Activated CD4-positive, alpha-beta T cell treated with anti-CD3 and anti-CD28 coated beads for 48 hours (primary cell): ENCODE results near the gene SPAG6.

Experiments used
- DNase-seq: peaks from one replicate; pipeline ENCODE4 v3.0.0-alpha.2; 2020

Gene SPAG6

GRCh38 chr10:22437620-22438588 is 92.6 kb downstream of the SPAG6 start:
- DNase-seq, result peak; percentile 45

GRCh38 chr10:22438711-22439110 is 93.4 kb downstream of the SPAG6 start:
- DNase-seq, result no peak

DNA sequence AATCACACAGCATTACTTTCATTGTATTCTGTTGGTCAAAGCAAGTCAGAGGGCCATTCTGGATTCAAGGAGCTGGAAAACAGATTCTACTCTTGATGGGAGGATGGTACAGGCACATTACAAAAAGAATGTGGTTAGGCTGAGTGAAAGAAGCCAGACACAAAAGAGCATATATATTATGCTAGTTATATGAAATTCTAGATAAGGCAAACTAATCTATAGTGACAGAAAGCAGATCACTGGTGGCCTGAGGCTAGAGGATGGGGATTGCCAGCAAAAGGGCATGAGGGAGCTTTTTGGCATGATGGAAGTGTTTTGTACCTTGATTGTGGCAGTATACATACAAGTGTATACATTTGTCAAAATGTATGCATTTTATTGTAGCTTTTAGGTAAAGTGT is 96.8 kb downstream of the SPAG6 start:
- no peak for DNase-seq

- no peak for DNase-seq
Measured at GRCh38 chr10:22442468-22442867, 97.2 kb downstream of the SPAG6 start.

DNA sequence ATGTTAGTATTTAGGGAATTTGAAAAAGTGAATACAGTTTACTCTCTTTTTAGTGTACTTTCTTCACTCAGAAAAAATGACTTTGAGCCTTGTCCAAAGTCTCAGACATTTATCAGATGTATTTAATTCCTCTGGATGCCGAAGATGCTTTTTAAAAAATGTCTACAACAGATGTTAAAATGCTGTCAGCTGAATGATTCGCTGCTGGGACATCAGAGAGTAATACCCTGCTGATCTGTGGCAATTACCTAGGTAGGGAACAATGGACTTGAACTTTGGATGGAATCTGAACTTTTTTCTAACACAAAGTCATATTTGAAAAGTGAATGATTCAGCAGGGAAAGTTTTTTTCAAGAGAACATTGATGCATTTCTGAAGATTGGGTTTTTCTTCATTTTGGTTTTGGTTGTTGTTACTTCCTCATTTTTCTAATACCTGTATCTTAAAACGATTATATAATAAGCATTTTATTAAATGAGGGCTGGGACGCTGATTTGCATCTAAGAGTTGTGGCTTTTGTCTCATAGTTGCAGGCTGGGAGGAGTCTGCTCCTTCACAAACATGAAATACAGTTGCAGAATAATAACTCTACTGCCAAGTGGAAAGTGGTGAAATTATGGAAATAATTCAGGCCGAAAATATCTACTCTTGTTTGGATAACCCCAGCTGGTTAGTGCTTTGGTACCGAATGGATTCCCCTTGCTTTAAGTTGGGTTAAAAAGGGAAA is 98.0 kb downstream of the SPAG6 start:
- no peak for DNase-seq

- no peak for DNase-seq
Measured at GRCh38 chr10:22444219-22444788, 99.0 kb downstream of the SPAG6 start.

- DNase-seq, result no peak
Measured at GRCh38 chr10:22445495-22445894, 100.2 kb downstream of the SPAG6 start.

DNA sequence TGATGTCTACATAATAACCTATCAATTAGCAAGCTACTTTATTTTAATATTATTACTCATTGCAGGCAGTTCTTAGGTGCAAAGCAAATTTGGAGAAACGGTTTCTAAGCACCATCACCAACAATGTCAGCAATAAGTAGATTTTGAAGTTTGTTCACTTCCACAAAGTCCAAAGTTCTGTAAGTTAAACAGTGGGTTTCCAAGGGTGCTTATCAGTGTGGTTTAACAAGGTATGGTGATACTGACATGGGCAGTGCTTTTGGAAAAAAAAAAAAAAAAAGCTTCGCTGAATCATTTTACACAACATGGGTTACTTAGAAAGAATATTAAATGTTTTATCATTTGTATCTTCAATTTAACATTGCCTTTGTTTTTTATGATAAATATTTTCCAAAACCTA is 101.8 kb downstream of the SPAG6 start:
- no peak for DNase-seq

- DNase-seq, result no peak
Measured at GRCh38 chr10:22451346-22451745, 106.0 kb downstream of the SPAG6 start.

- no peak for DNase-seq
Measured at GRCh38 chr10:22453320-22453719, 108.0 kb downstream of the SPAG6 start.

- no peak for DNase-seq
Measured at GRCh38 chr10:22453948-22454591, 108.8 kb downstream of the SPAG6 start.

DNA sequence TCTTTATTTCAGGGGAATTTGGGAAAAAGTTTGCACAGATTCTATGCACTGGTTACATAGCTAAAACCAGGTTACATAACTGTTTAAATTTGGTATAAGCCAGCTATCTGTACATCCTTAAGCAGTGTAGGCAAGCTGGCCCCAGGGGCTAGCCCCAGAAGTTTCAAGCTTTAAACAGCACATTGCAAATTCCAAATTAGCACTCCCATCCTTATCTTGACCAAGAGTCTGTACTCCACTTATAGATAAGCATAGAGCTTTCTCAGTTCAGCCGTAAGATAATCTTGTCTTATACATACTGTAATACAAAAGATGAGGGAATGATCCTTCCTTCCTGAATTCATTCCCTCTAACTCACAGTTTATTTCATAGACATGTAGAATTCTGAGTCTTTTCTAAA is 109.3 kb downstream of the SPAG6 start:
- no peak for DNase-seq

DNA sequence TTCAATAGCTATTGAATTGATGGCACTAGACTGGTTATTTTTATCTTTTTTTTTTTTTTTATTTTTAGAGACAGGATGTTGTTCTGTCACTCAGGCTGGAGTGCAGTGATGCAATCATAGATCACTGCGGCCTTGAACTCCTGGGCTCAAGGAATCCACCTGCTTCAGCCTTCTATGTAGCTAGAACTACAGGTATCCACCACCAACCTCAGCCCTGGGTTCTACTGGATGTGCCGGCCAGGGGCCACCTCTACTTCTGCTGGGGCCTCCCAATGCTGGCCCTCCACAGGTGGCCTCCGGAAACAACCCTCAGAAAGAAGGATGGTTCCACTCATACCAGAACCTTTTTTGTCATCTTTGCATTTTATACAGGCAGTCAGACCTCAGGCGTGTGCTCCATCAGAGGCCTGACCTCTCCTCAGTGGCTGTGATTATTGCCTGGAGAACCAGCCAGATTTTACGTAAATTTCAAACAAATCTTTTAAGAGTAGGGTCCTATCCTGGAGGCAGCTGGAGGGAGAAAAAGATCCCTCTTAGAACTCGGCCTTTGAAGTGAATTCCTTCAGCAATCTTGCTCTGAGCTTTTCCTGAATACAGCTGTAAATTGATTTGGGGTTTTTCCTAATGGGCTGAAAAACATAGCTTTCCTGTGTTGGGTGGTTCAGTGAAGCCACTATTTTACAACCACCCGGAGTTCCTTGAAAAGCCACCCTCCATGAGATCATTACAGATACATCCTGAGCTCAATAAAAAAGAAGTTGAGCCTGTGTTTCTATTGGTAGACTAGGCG is 110.0 kb downstream of the SPAG6 start:
- no peak for DNase-seq

DNA sequence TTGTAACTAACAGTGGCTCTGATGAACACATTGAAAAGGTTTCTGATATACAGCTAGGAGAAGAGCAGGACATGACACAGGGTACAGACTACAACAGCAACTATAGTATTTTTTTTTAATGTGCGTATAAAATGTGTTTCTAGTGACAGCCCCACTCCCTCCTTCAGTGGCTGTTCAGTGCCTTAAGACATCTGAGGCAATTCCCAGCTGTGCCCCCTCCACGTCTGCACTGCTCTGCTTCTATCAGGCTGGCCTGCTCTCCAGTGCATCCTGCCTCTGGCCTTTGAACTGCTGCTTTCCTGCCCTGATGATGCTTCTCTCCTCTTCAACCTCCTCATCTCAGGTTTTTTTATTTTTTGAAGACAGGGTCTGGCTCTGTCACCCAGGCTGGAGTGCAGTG is 111.2 kb downstream of the SPAG6 start:
- DNase-seq, result no peak

- no peak for DNase-seq
Measured at GRCh38 chr10:22458272-22459038, 113.2 kb downstream of the SPAG6 start.

- DNase-seq, result no peak
Measured at GRCh38 chr10:22459496-22459895, 114.2 kb downstream of the SPAG6 start.

DNA sequence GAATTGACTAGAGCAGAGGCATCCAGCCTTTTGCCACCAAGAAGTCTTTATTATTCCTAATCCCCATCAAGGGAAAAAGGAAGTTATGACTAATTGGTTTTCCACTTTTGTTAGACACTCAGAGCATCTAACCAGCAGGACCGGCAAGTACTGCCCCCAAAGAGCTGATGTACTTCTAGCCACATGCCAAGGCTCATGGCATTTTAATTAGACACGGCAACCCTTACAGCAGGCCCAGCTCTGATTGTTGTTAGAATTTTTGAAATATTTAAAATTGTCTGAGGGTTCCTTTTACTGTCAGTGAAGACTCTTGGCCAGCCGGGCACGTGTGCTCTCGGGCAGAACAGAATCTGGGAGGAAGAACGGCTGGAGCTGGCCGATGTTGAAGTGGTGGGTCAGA is 114.8 kb downstream of the SPAG6 start:
- no peak for DNase-seq

- no peak for DNase-seq
Measured at GRCh38 chr10:22460531-22461403, 115.5 kb downstream of the SPAG6 start.

DNA sequence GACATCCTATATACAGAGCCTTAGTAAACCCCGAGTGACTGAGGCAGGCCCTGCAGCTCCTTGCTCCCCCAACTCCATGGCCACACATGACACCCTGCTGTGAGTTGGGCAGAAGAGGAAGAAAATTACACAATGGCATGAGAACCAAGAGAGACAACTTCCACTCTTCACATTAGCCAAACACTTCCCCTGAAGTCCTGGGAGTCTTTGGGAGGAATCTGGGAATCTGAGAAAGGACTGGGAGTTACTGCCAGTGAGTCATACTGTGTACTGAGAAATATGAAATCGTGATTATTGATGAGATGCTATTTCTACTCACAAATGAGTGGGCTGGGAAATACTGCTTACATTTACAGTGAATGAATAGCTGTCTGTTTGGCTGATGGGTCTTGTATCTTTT is 116.6 kb downstream of the SPAG6 start:
- DNase-seq, result no peak

- no peak for DNase-seq
Measured at GRCh38 chr10:22463255-22463654, 118.0 kb downstream of the SPAG6 start.
